Liver (tissue), 9 donors: ENCODE data around the gene HIP1R. TPM values are rescaled to one million over a fixed set of nuclear protein-coding genes. Genes with fewer than 3 reads are reported as not detected.

Experiments used
- DNase-seq: peaks from one replicate; pipeline ENCODE4 v3.0.0-alpha.2; 2017; ENCODE audit warnings: low spot score
- H3K27ac ChIP-seq, 2 donors: one replicate each; pipeline ENCODE4 v1.7.0; 2013; ENCODE audit warnings: inconsistent platforms in 2 of 2, low read length in 2 of 2, control low read depth in 1 of 2, low read depth in 1 of 2, mild to moderate bottlenecking in 1 of 2
- H3K27me3 ChIP-seq, 4 donors: one replicate each; pipeline versions ENCODE4 v1.6.1 to v1.7.0; 2013; ENCODE audit warnings: low read length in 3 of 4, inconsistent platforms in 1 of 4, mild to moderate bottlenecking in 1 of 4, moderate library complexity in 1 of 4; ENCODE audit not compliant: control insufficient read depth in 4 of 4, insufficient read depth in 4 of 4
- H3K36me3 ChIP-seq, 4 donors: one replicate each; pipeline versions ENCODE4 v1.6.1 to v1.7.0; 2013; ENCODE audit warnings: low read length in 3 of 4, mild to moderate bottlenecking in 3 of 4, low read depth in 1 of 4, moderate library complexity in 1 of 4; ENCODE audit not compliant: control insufficient read depth in 4 of 4, insufficient read depth in 3 of 4
- H3K4me1 ChIP-seq, 4 donors: one replicate each; pipeline versions ENCODE4 v1.6.1 to v1.7.0; 2013; ENCODE audit warnings: low read length in 3 of 4, mild to moderate bottlenecking in 3 of 4, moderate library complexity in 1 of 4; ENCODE audit not compliant: control insufficient read depth in 4 of 4, insufficient read depth in 4 of 4
- H3K4me3 ChIP-seq, 3 donors: one replicate each; pipeline versions ENCODE4 v1.6.1 to v1.7.0; 2013; ENCODE audit warnings: low read length in 3 of 3, control low read depth in 1 of 3, low read depth in 1 of 3, mild to moderate bottlenecking in 1 of 3
- H3K9ac ChIP-seq, 2 donors: one replicate each; pipeline ENCODE4 v1.7.0; 2013; ENCODE audit warnings: low read length in 2 of 2, mild to moderate bottlenecking in 2 of 2, moderate library complexity in 2 of 2, control low read depth in 1 of 2, low read depth in 1 of 2
- H3K9me3 ChIP-seq, 4 donors: one replicate each; pipeline versions ENCODE4 v1.6.1 to v1.7.0; 2013; ENCODE audit warnings: low read length in 3 of 4; ENCODE audit not compliant: control insufficient read depth in 4 of 4
- CTCF ChIP-seq: fragments of 150-350 bp; IDR thresholded peaks from 2 replicates; pipeline ENCODE4 v1.5.1; 2017; ENCODE audit warnings: improper control_type of control experiment, low read depth, low read length; ENCODE audit not compliant: missing input control
- EGR1 ChIP-seq, 2 donors: IDR thresholded peaks; 2 replicates each; pipeline ENCODE4 v1.6.1; 2016 to 2018; ENCODE audit warnings: antibody characterized with exemption in 2 of 2, low read depth in 2 of 2
- FOXA1 ChIP-seq: IDR thresholded peaks from 2 replicates; pipeline ENCODE4 v1.6.1; 2016; ENCODE audit warnings: antibody characterized with exemption
- FOXA2 ChIP-seq: IDR thresholded peaks from 2 replicates; pipeline ENCODE4 v1.6.1; 2016; ENCODE audit warnings: antibody characterized with exemption
- GABPA ChIP-seq, 2 donors: IDR thresholded peaks in 1 of 2; conservative IDR thresholded peaks in 1 of 2; 2 replicates each; pipeline ENCODE4 v1.6.1; 2016; ENCODE audit warnings: antibody characterized with exemption in 2 of 2, mild to moderate bottlenecking in 1 of 2, moderate library complexity in 1 of 2
- HNF4A ChIP-seq, 2 donors: conservative IDR thresholded peaks; 2 replicates each; pipeline ENCODE4 v1.6.1; 2016; ENCODE audit warnings: antibody characterized with exemption in 2 of 2, mild to moderate bottlenecking in 2 of 2
- JUND ChIP-seq, 2 donors: IDR thresholded peaks; 2 replicates each; pipeline ENCODE4 v1.6.1; 2016; ENCODE audit warnings: antibody characterized with exemption in 2 of 2
- MAX ChIP-seq: IDR thresholded peaks from 2 replicates; pipeline ENCODE4 v1.6.1; 2016; ENCODE audit warnings: antibody characterized with exemption
- NR2F2 ChIP-seq: IDR thresholded peaks from 2 replicates; pipeline ENCODE4 v1.6.1; 2016; ENCODE audit warnings: antibody characterized with exemption
- RAD21 ChIP-seq, 2 donors: IDR thresholded peaks; 2 replicates each; pipeline ENCODE4 v1.6.1; 2016; ENCODE audit warnings: antibody characterized with exemption in 2 of 2, mild to moderate bottlenecking in 2 of 2
- REST ChIP-seq: IDR thresholded peaks from 2 replicates; pipeline ENCODE4 v1.6.1; 2016; ENCODE audit warnings: antibody characterized with exemption, mild to moderate bottlenecking
- RXRA ChIP-seq, 2 donors: IDR thresholded peaks; 2 replicates each; pipeline ENCODE4 v1.6.1; 2017 to 2018; ENCODE audit warnings: antibody characterized with exemption in 2 of 2, mild to moderate bottlenecking in 1 of 2
- SP1 ChIP-seq: IDR thresholded peaks from 2 replicates; pipeline ENCODE4 v1.6.1; 2018; ENCODE audit warnings: antibody characterized with exemption, mild to moderate bottlenecking
- TAF1 ChIP-seq: conservative IDR thresholded peaks from 2 replicates; pipeline ENCODE4 v1.6.1; 2016; ENCODE audit warnings: antibody characterized with exemption, mild to moderate bottlenecking
- YY1 ChIP-seq: IDR thresholded peaks from 2 replicates; pipeline ENCODE4 v1.6.1; 2016; ENCODE audit warnings: antibody characterized with exemption, mild to moderate bottlenecking
- ZBTB33 ChIP-seq: IDR thresholded peaks from 2 replicates; pipeline ENCODE4 v1.6.1; 2016; ENCODE audit warnings: antibody characterized with exemption
- WGBS: extraction: QIAGEN DNeasy Blood & Tissue Kit; methylation state at CpG from one replicate; pipeline ENCODE4 v1.1.7; 2013; 5-methylcytosine and 5-hydroxymethylcytosine counted together
- polyA plus RNA-seq, 2 donors: library from polyadenylated mRNA; stranded (reverse) in 1 of 2; unstranded in 1 of 2; fragments of 200-250 nt in 1 of 2; fragments of >200 nt in 1 of 2; fragmentation: Nextera tagmentation in 1 of 2; extraction: Ambion mirVana in 1 of 2; gene quantifications; one replicate each; pipeline versions ENCODE4 v1.2.1 to v1.2.3, GENCODE V29; 2013 to 2015
- total RNA-seq, 2 donors: library from RNA; depleted of rRNA; stranded (reverse); fragments of >200 nt; gene quantifications; one replicate each; pipeline ENCODE4 v1.2.3, GENCODE V29; 2014
- donor health status: healthy.
- donor health status: healthy.
- donor health status: healthy.
- donor health status: healthy.
- donor health status: healthy.

The HIP1R gene
- total and polyA plus RNA-seq, 4 donors = 12.4 to 52.5 (median 17.0) TPM

GRCh38 chr12:122840580-122841513, 5.6 kb downstream of the HIP1R start:
- H3K4me1 ChIP-seq = peaks cover 17 to 64% (median 37%) of the 10 kb centered on the region in 4 donors
- no peak overlapping the region for H3K9ac ChIP-seq
- no peaks in the 10 kb centered on the region for H3K36me3 ChIP-seq
- no peak overlapping the region for H3K4me3 ChIP-seq
- H3K9me3 ChIP-seq = no peaks in the 10 kb centered on the region
- no peak for TF ChIP-seq MAX
- no peak for TF ChIP-seq GABPA (IDR thresholded peaks at IDR 0.05 in 1 of 2, conservative IDR thresholded peaks at IDR 0.05 in 1 of 2)
- no peak for TF ChIP-seq YY1
- TF ChIP-seq SP1 = no peak
- TF ChIP-seq CTCF = no peak
- no peak for TF ChIP-seq RAD21 (IDR thresholded peaks at IDR 0.05)
- TF ChIP-seq NR2F2 = no peak
- TF ChIP-seq FOXA2 = no peak
- TF ChIP-seq FOXA1 = no peak
- no peak for TF ChIP-seq TAF1
- TF ChIP-seq REST = no peak
- H3K27ac ChIP-seq = peak overlapping the region; percentile 52 to 86
- DNase-seq = no peak
- H3K27me3 ChIP-seq = no peaks in the 10 kb centered on the region
- WGBS = 87% methylated on average over 26 of the region's 26 CpGs

- Histone ChIP-seq H3K27ac (peak overlapping the region; percentile 64 to 86), H3K27me3 (no peaks in the 10 kb centered on the region), H3K4me3 (no peak overlapping the region), H3K4me1 (peaks cover 17 to 61% (median 36%) of the 10 kb centered on the region in 4 donors), H3K36me3 (no peaks in the 10 kb centered on the region), H3K9me3 (no peaks in the 10 kb centered on the region), H3K9ac (peak overlapping the region in 1 of 2 donors; percentile 35)
- TF ChIP-seq SP1 (peak; percentile 51), ZBTB33 (no peak), HNF4A (conservative IDR thresholded peaks at IDR 0.05) (peak in 1 of 2 donors; percentile 17), YY1 (peak; percentile 85), RXRA (IDR thresholded peaks at IDR 0.05) (peak in 1 of 2 donors; percentile 64), JUND (IDR thresholded peaks at IDR 0.05) (peak; percentile 45 to 72), EGR1 (IDR thresholded peaks at IDR 0.05; ENCODE audit: low read depth in 2 of 2) (no peak), REST (peak; percentile 61)
- WGBS = 37% methylated on average over 23 of the region's 23 CpGs
- DNase-seq = no peak
These were observed 6.5 kb downstream of the HIP1R start for GRCh38 chr12:122841544-122842321.
